ENCODE results near the gene ZNF112.

ZNF112 gene

DNA sequence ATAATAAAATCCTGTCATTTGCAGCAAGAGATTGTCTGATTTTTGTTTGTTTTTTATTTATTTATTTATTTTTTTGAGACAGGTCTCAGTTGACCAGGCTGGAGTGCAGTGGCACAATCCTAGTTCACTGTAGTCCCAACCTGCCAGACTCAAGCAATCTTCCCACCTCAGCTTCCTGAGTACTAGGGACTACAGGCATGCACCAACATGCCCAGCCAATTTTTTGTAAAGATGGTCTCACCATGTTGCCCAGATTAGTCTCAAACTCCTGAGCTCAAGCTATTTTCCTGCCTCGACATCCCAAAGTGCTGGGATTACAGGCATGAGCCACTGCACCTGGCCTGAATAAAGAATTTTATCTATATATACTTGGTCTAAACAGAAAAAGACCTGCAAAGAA, 79.1 kb downstream of the ZNF112 start:
- H3K9ac ChIP-seq (ENCODE audit: low read length), result no peak overlapping the region
- H3K27me3 ChIP-seq (ENCODE audit: control insufficient read depth, insufficient read depth, low read length), result no peaks in the 10 kb centered on the region
- H3K4me1 ChIP-seq (ENCODE audit: control insufficient read depth, insufficient read depth, low read length), result no peaks in the 10 kb centered on the region
- no peak overlapping the region for H3K4me3 ChIP-seq (ENCODE audit: low read length)
- H3K9me3 ChIP-seq (ENCODE audit: control insufficient read depth, low read length), result no peaks in the 10 kb centered on the region
- no peaks in the 10 kb centered on the region for H3K36me3 ChIP-seq (ENCODE audit: control insufficient read depth, insufficient read depth, low read length)
